HCT116 (cell line): ENCODE results near the gene CDK5RAP2. TPM values are rescaled to one million over a fixed set of nuclear protein-coding genes. Genes with fewer than 3 reads are reported as not detected.

Source experiments
- ATAC-seq: fragments of 200-7000 bp; cut with Tn5 transposase; 2 replicates; pipeline ENCODE4 v1.9.1; 2020; ENCODE audit warnings: mild to moderate bottlenecking, moderate library complexity
- BruUV-seq: library from RNA; stranded (reverse); fragments of 400-500 nt; replicated peaks from 2 replicates; lab custom pipeline; 2021; lab: Mats Ljungman, UMichigan
- CTCF ChIA-PET: fragments of 300-600 bp; sonication (Branson Sonifier 250); formaldehyde crosslinking; loops from one replicate; lab custom pipeline; 2021; ENCODE audit warnings: antibody characterized with exemption; lab: Charles Lee
- POLR2A ChIA-PET: fragments of 300-600, 350-600 bp; sonication (Branson Sonifier 250); formaldehyde crosslinking; loops from one replicate; lab custom pipeline; 2021; ENCODE audit warnings: antibody characterized with exemption; lab: Charles Lee
- RAD21 ChIA-PET, 2 experiments: fragments of 300-600 bp; sonication (Branson Sonifier 250); formaldehyde crosslinking; loops; one replicate each; lab custom pipeline; 2023; ENCODE audit warnings: low total read pairs in 2 of 2; ENCODE audit not compliant: uncharacterized antibody in 2 of 2, unreplicated experiment in 2 of 2, low non-redundant PET in 1 of 2; lab: Charles Lee
- DNase-seq: peaks from one replicate; pipeline ENCODE4 v3.0.0-alpha.2; 2010; ENCODE audit warnings: low read depth, low spot score
- H2AFZ ChIP-seq: fragments of 200-600 bp; shearing (Covaris generic), sonication (generic); 2 replicates; pipeline ENCODE4 v1.6.1; 2017; ENCODE audit warnings: low read depth, mixed run types, mixed read lengths, antibody characterized with exemption, low read length; ENCODE audit not compliant: poor library complexity, severe bottlenecking
- H3K27ac ChIP-seq: 2 replicates; pipeline ENCODE4 v1.5.1; 2012; ENCODE audit warnings: low read depth, low read length
- H3K27me3 ChIP-seq: fragments of 200-600 bp; sonication (generic); 2 replicates; pipeline ENCODE4 v1.6.1; 2016; ENCODE audit warnings: mixed run types, low read length, mixed read lengths; ENCODE audit not compliant: insufficient read depth
- H3K36me3 ChIP-seq, 2 experiments: fragments of 200-500 bp in 1 of 2; fragments of 200-600 bp in 1 of 2; sonication (Bioruptor generic) in 1 of 2; sonication (generic) in 1 of 2; 2 replicates each; pipeline versions ENCODE4 v1.5.1 to v1.6.1; 2014 to 2016; ENCODE audit warnings: low read length in 2 of 2, inconsistent platforms in 1 of 2, mixed read lengths in 1 of 2, mixed run types in 1 of 2; ENCODE audit not compliant: insufficient read depth in 2 of 2, control insufficient read depth in 1 of 2
- H3K4me1 ChIP-seq, 2 experiments: fragments of 200-600 bp in 1 of 2; sonication (generic) in 1 of 2; 2 replicates each; pipeline versions ENCODE4 v1.5.1 to v1.6.1; 2012 to 2017; ENCODE audit warnings: low read length in 2 of 2, inconsistent platforms in 1 of 2, mild to moderate bottlenecking in 1 of 2, mixed read lengths in 1 of 2, mixed run types in 1 of 2, moderate library complexity in 1 of 2; ENCODE audit not compliant: insufficient read depth in 2 of 2, control insufficient read depth in 1 of 2
- H3K4me2 ChIP-seq: fragments of 200-600 bp; sonication (generic); 2 replicates; pipeline ENCODE4 v1.6.1; 2017; ENCODE audit warnings: mixed run types, low read length, mixed read lengths
- H3K4me3 ChIP-seq, 2 experiments: fragments of 200-600 bp in 1 of 2; sonication (generic) in 1 of 2; replicated peaks in 1 of 2; 2 replicates each; pipeline ENCODE4 v1.5.1; 2011 to 2016; ENCODE audit warnings: low read length in 2 of 2, control low read depth in 1 of 2, low read depth in 1 of 2, mild to moderate bottlenecking in 1 of 2, mixed read lengths in 1 of 2, mixed run types in 1 of 2
- H3K79me2 ChIP-seq: fragments of 200-600 bp; sonication (generic); 2 replicates; pipeline ENCODE4 v1.6.1; 2017; ENCODE audit warnings: mild to moderate bottlenecking, mixed run types, low read length, moderate library complexity, mixed read lengths; ENCODE audit not compliant: insufficient read depth
- H3K9ac ChIP-seq: fragments of 200-600 bp; sonication (generic); 2 replicates; pipeline ENCODE4 v1.6.1; 2016; ENCODE audit warnings: low read length, mixed read lengths
- H3K9me2 ChIP-seq: fragments of 200-600 bp; sonication (generic), shearing (Covaris generic); 2 replicates; pipeline ENCODE4 v1.6.1; 2017; ENCODE audit warnings: mixed run types, mild to moderate bottlenecking, moderate library complexity; ENCODE audit not compliant: insufficient read depth
- H3K9me3 ChIP-seq, 2 experiments: fragments of 200-500 bp in 1 of 2; fragments of 200-600 bp in 1 of 2; sonication (Bioruptor generic) in 1 of 2; sonication (generic) in 1 of 2; 2 replicates each; pipeline ENCODE4 v1.6.1; 2014 to 2017; ENCODE audit warnings: low read length in 2 of 2, mixed read lengths in 2 of 2, inconsistent platforms in 1 of 2, low read depth in 1 of 2, mild to moderate bottlenecking in 1 of 2, mixed run types in 1 of 2, moderate library complexity in 1 of 2; ENCODE audit not compliant: control insufficient read depth in 1 of 2, insufficient read depth in 1 of 2
- H4K20me1 ChIP-seq: fragments of 200-600 bp; sonication (generic), shearing (Covaris generic); 2 replicates; pipeline ENCODE4 v1.6.1; 2017; ENCODE audit warnings: mixed run types, mild to moderate bottlenecking, moderate library complexity; ENCODE audit not compliant: insufficient read depth
- CEBPB ChIP-seq: IDR thresholded peaks from 2 replicates; pipeline ENCODE4 v1.6.1; 2012; ENCODE audit warnings: low read depth
- ELF1 ChIP-seq: IDR thresholded peaks from 2 replicates; pipeline ENCODE4 v1.6.1; 2012; ENCODE audit warnings: low read depth, borderline replicate concordance
- EZH2 ChIP-seq: fragments of 200-600 bp; sonication (generic); IDR thresholded peaks from 2 replicates; pipeline ENCODE4 v1.6.1; 2017; ENCODE audit warnings: antibody characterized with exemption, mixed run types
- EZH2phosphoT487 ChIP-seq: fragments of 200-600 bp; IDR thresholded peaks from 2 replicates; pipeline ENCODE4 v1.6.1; 2018; ENCODE audit warnings: antibody characterized with exemption, borderline replicate concordance
- POLR2AphosphoS5 ChIP-seq: IDR thresholded peaks from 2 replicates; pipeline ENCODE4 v1.6.1; 2011; ENCODE audit warnings: mild to moderate bottlenecking, low read depth, low read length, moderate library complexity
- RAD21 ChIP-seq: IDR thresholded peaks from 2 replicates; pipeline ENCODE4 v1.6.1; 2012; ENCODE audit warnings: low read depth, mild to moderate bottlenecking
- SRF ChIP-seq: IDR thresholded peaks from 2 replicates; pipeline ENCODE4 v1.6.1; 2012; ENCODE audit warnings: low read depth
- YY1 ChIP-seq: IDR thresholded peaks from 2 replicates; pipeline ENCODE4 v1.6.1; 2011; ENCODE audit warnings: low read length, low read depth, moderate library complexity, mild to moderate bottlenecking; ENCODE audit not compliant: insufficient replicate concordance; ENCODE audit errors: extremely low read depth
- ZFX ChIP-seq: fragments of 450-650 bp; IDR thresholded peaks from 2 replicates; pipeline ENCODE4 v1.6.1; 2017
- intact Hi-C: fragments of 100-400 bp; cut with micrococcal nuclease; formaldehyde crosslinking; loops from 2 replicates; pipeline ENCODE4 v1.10.0; 2022
- total RNA-seq: library from RNA; stranded (reverse); gene quantifications from one replicate; pipeline ENCODE4 v1.2.1, GENCODE V29; 2021; ENCODE audit not compliant: unreplicated experiment
- TF ChIP-seq, protein P1 (sequence below), 3 experiments: fragments of 200-600 bp in 1 of 3; sonication (generic) in 1 of 3; IDR thresholded peaks in 2 of 3; conservative IDR thresholded peaks in 1 of 3; 2 replicates each; pipeline ENCODE4 v1.5.1; 2012 to 2017; ENCODE audit warnings: low read depth in 2 of 3, low read length in 2 of 3, antibody characterized with exemption in 1 of 3, borderline replicate concordance in 1 of 3, control low read depth in 1 of 3, mild to moderate bottlenecking in 1 of 3, mixed read lengths in 1 of 3, mixed run types in 1 of 3, moderate library complexity in 1 of 3; ENCODE audit not compliant: insufficient read depth in 1 of 3

CDK5RAP2 gene
- total RNA-seq, 1 experiment from 2014 or later, result 56.2 TPM

DNA sequence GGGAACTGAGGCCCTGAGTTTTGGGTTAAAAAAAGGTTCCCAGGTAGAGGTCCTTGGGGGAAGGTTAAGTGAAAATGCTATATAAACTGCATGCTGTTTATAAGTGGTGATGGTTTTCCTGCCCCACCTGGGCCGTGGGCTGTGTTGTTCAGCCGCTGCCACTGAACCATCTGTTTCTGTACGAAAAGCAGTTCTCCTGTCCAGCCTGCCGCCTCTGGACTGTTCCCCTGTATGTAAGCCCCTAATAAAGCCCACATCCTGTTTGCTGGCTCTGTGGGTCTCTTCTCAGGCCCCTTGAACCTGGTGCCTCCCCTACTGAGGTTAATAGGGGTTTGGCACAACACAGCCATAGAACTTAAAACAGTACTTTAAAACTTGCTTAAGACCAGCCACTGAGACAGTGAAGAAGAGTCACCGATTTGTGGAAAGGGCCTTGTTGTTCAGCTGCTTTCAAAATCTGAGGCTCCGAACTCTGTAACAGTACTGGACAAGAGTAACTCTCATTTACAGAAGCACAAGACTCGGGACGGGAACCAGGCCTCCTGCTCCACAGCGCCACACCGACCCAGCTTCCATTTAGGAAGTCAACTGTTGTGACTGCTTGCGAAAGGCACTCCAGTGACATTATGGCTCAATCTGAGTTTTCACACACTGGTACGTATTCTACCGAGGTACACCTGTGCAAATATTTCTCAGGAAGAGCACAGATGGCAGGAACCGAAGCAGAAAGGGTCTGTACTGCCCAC lies 192.5 kb downstream of the CDK5RAP2 start:
- Histone ChIP-seq H3K36me3 (peaks cover 3 to 6% of the 10 kb centered on the region in 2 experiments; a peak in 3 of 4 replicates), H3K9ac (no peak overlapping the region), H3K79me2 (no peaks in the 10 kb centered on the region), H3K27me3 (no peaks in the 10 kb centered on the region), H3K9me2 (no peaks in the 10 kb centered on the region), H3K9me3 (no peaks in the 10 kb centered on the region), H2AFZ (no peak overlapping the region), H3K4me2 (no peak overlapping the region), H3K4me3 (no peak overlapping the region), H4K20me1 (no peaks in the 10 kb centered on the region), H3K4me1 (no peaks in the 10 kb centered on the region), H3K27ac (no peak overlapping the region)
- ChIA-PET POLR2A (no interaction called here), CTCF (no interaction called here), RAD21 (no interaction called here)
- TF ChIP-seq POLR2AphosphoS5 (no peak), YY1 (no peak)
- DNase-seq (no peak), ATAC-seq (no peak)
- intact Hi-C loops, result no loop called here
- BruUV-seq, result no TSS peak

DNA sequence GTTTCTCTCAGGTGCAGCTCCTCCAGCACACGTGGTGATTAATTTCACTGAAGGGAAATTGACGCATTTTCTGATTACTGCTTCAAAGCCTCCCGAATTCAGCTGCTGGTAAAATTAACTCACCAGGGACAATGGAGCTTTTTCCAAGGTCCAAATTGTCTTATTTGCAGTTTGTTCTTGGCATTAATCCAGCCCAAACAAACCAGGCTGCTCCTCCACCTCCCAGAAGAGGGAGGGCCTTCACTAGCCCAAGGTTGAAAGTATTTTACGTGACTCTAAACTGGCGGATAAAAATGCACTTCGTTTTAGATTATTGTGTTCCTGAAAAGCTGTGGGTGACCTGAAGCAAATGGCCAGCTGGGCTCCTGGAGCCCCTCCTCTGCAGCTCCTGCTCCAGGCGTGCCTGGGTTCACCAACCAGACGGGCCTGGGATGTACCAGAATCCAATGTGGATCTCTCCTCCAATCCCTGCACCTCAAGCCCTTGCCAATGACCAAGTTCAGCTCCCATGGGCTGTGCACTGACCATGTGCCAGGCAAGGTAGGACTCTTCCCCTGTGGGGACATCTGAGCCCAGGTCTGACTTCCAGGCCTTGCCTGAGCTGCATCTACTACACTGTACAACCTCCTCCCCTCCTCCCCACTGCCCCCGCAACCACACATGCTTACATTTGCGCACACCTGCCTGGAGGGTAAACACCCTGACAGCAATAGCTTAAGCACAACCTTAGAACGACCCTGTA lies 193.4 kb downstream of the CDK5RAP2 start:
- Histone ChIP-seq H3K36me3 (peaks cover 2 to 6% of the 10 kb centered on the region in 2 experiments; a peak in 2 of 4 replicates), H3K27me3 (no peaks in the 10 kb centered on the region), H3K4me2 (no peak overlapping the region), H3K9me3 (no peaks in the 10 kb centered on the region), H3K9ac (no peak overlapping the region), H3K27ac (no peak overlapping the region), H3K9me2 (no peaks in the 10 kb centered on the region), H3K79me2 (no peaks in the 10 kb centered on the region), H3K4me1 (no peaks in the 10 kb centered on the region), H4K20me1 (no peaks in the 10 kb centered on the region), H3K4me3 (no peak overlapping the region), H2AFZ (no peak overlapping the region)
- no peak for DNase-seq
- ATAC-seq, result no peak; the same call in 1 of the 2 replicates
- ChIA-PET POLR2A (no interaction called here), RAD21 (no interaction called here), CTCF (no interaction called here)
- TF ChIP-seq, protein P1, sequence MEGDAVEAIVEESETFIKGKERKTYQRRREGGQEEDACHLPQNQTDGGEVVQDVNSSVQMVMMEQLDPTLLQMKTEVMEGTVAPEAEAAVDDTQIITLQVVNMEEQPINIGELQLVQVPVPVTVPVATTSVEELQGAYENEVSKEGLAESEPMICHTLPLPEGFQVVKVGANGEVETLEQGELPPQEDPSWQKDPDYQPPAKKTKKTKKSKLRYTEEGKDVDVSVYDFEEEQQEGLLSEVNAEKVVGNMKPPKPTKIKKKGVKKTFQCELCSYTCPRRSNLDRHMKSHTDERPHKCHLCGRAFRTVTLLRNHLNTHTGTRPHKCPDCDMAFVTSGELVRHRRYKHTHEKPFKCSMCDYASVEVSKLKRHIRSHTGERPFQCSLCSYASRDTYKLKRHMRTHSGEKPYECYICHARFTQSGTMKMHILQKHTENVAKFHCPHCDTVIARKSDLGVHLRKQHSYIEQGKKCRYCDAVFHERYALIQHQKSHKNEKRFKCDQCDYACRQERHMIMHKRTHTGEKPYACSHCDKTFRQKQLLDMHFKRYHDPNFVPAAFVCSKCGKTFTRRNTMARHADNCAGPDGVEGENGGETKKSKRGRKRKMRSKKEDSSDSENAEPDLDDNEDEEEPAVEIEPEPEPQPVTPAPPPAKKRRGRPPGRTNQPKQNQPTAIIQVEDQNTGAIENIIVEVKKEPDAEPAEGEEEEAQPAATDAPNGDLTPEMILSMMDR (IDR thresholded peaks at IDR 0.05 in 2 of 3, conservative IDR thresholded peaks at IDR 0.05 in 1 of 3; ENCODE audit: borderline replicate concordance in 1 of 3, insufficient read depth in 1 of 3, low read depth in 2 of 3, low read length in 2 of 3), result no peak
- TF ChIP-seq ZFX (no peak), EZH2 (no peak), EZH2phosphoT487 (no peak), ELF1 (no peak), SRF (no peak), CEBPB (no peak), RAD21 (no peak)
- intact Hi-C loops, result no loop called here
- TSS peak; percentile 15 for BruUV-seq
